DND-41 (cell line): ENCODE measurements around the gene RICTOR.

ENCODE experiments used
- CTCF ChIP-seq: IDR thresholded peaks from 2 replicates; pipeline ENCODE4 v1.5.1; 2012; ENCODE audit warnings: borderline replicate concordance, low read length, moderate library complexity, mild to moderate bottlenecking; ENCODE audit not compliant: poor library complexity, severe bottlenecking; ENCODE audit errors: extremely low read depth
- EZH2 ChIP-seq: IDR thresholded peaks from 3 replicates; pipeline ENCODE4 v1.6.1; 2012; ENCODE audit warnings: borderline replicate concordance, low read depth, mild to moderate bottlenecking, moderate library complexity, low read length, inconsistent platforms; ENCODE audit not compliant: severe bottlenecking

DNA sequence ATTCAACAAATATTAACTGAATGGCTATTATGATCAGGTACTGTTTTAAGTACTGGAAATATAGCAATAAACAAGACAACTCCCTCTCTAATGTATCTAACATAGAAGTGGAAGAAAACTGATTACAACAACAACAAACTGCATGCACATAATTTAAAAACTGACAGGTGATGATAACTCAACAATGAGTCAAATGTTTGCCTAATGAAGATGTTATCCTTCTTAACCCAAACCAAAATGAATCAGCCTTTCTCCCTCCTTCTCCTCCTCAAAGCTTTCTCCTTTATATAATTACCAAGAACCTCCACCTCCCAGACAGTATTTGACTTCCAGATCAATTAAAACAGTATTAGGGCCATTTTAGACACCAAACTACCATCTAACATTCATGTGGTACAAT, 49.3 kb downstream of the RICTOR start:
- TF ChIP-seq CTCF (no peak), EZH2 (no peak)
